Astrocyte (in vitro differentiated cells and primary cell): ENCODE data around the gene CGA. TPM values are rescaled to one million over a fixed set of nuclear protein-coding genes. Genes with fewer than 3 reads are reported as not detected.
A peak's percentile ranks its signal among the peaks of the same experiment; 100 is the strongest.

Experiments
- DNase-seq: peaks from one replicate; pipeline ENCODE4 v3.0.0-alpha.2; 2010; ENCODE audit warnings: low read depth
- FAIRE-seq: peaks from 2 replicates; lab custom pipeline; 2011; peaks lifted over from hg19 to GRCh38; lab: Jason Lieb, UNC
- H2AFZ ChIP-seq: 2 replicates; pipeline ENCODE4 v1.6.0; 2012; ENCODE audit warnings: low read depth, low read length, inconsistent platforms
- H3K27ac ChIP-seq: 2 replicates; pipeline ENCODE4 v1.5.1; 2011; ENCODE audit warnings: low read depth, low read length, inconsistent platforms
- H3K27me3 ChIP-seq: 2 replicates; pipeline ENCODE4 v1.6.0; 2011; ENCODE audit warnings: low read length, inconsistent platforms; ENCODE audit not compliant: insufficient read depth
- H3K36me3 ChIP-seq: 2 replicates; pipeline ENCODE4 v1.5.1; 2011; ENCODE audit warnings: low read length, inconsistent platforms; ENCODE audit not compliant: insufficient read depth
- H3K4me1 ChIP-seq: 2 replicates; pipeline ENCODE4 v1.5.1; 2011; ENCODE audit warnings: low read length, inconsistent platforms; ENCODE audit not compliant: insufficient read depth
- H3K4me2 ChIP-seq: 2 replicates; pipeline ENCODE4 v1.6.0; 2012; ENCODE audit warnings: low read length, inconsistent platforms
- H3K4me3 ChIP-seq: 2 replicates; pipeline ENCODE4 v1.5.1; 2011; ENCODE audit warnings: low read depth, mild to moderate bottlenecking, low read length, inconsistent platforms; ENCODE audit not compliant: insufficient read depth
- H3K79me2 ChIP-seq: 2 replicates; pipeline ENCODE4 v1.6.0; 2012; ENCODE audit warnings: mild to moderate bottlenecking, low read length, inconsistent platforms; ENCODE audit not compliant: insufficient read depth
- H3K9ac ChIP-seq: 2 replicates; pipeline ENCODE4 v1.6.0; 2012; ENCODE audit warnings: mild to moderate bottlenecking, low read length, inconsistent platforms
- H3K9me3 ChIP-seq: 2 replicates; pipeline ENCODE4 v1.5.1; 2012; ENCODE audit warnings: low read depth, mild to moderate bottlenecking, low read length, inconsistent platforms; ENCODE audit not compliant: insufficient read depth
- H4K20me1 ChIP-seq: 2 replicates; pipeline ENCODE4 v1.6.0; 2012; ENCODE audit warnings: low read length, inconsistent platforms; ENCODE audit not compliant: insufficient read depth
- H3K27ac Mint-ChIP-seq: one replicate; pipeline ENCODE4 v1.8.0; 2021; ENCODE audit warnings: mild to moderate bottlenecking, mixed read lengths; ENCODE audit not compliant: unreplicated experiment
- H3K27me3 Mint-ChIP-seq: one replicate; pipeline ENCODE4 v1.8.0; 2021; ENCODE audit warnings: low read depth, mixed read lengths; ENCODE audit not compliant: unreplicated experiment
- H3K36me3 Mint-ChIP-seq: one replicate; pipeline ENCODE4 v1.8.0; 2021; ENCODE audit warnings: low read depth, mixed read lengths; ENCODE audit not compliant: unreplicated experiment
- H3K4me1 Mint-ChIP-seq: one replicate; pipeline ENCODE4 v1.8.0; 2021; ENCODE audit warnings: low read depth, mixed read lengths; ENCODE audit not compliant: unreplicated experiment
- H3K4me3 Mint-ChIP-seq: one replicate; pipeline ENCODE4 v1.8.0; 2021; ENCODE audit warnings: mild to moderate bottlenecking, moderate library complexity, mixed read lengths; ENCODE audit not compliant: unreplicated experiment
- H3K9me3 Mint-ChIP-seq: one replicate; pipeline ENCODE4 v1.8.0; 2021; ENCODE audit warnings: mild to moderate bottlenecking, mixed read lengths; ENCODE audit not compliant: unreplicated experiment
- CTCF ChIP-seq: IDR thresholded peaks from 2 replicates; pipeline ENCODE4 v1.5.1; 2011; ENCODE audit warnings: low read depth, mild to moderate bottlenecking, inconsistent platforms, low read length, moderate library complexity; ENCODE audit not compliant: insufficient read depth
- EZH2 ChIP-seq: IDR thresholded peaks from 2 replicates; pipeline ENCODE4 v1.6.1; 2012; ENCODE audit warnings: mild to moderate bottlenecking, low read length, inconsistent platforms; ENCODE audit not compliant: insufficient read depth
- total RNA-seq: library from RNA; stranded (reverse); gene quantifications from 2 replicates; pipeline ENCODE4 v1.2.1, GENCODE V29; 2021

CGA gene
- total RNA-seq, 1 donor from 2014 or later, result 2.0 TPM

- Histone ChIP-seq H3K27me3 (no peaks in the 10 kb centered on the region), H3K36me3 (no peaks in the 10 kb centered on the region), H3K4me1 (no peaks in the 10 kb centered on the region), H3K9ac (no peak overlapping the region), H3K27ac (no peak overlapping the region), H3K4me2 (no peak overlapping the region), H3K9me3 (no peaks in the 10 kb centered on the region), H2AFZ (no peak overlapping the region), H3K4me3 (no peak overlapping the region), H4K20me1 (no peaks in the 10 kb centered on the region), H3K79me2 (no peaks in the 10 kb centered on the region)
- no peaks in the 10 kb centered on the region for H3K4me1 Mint-ChIP-seq
- H3K4me3 Mint-ChIP-seq, result no peak overlapping the region
- H3K9me3 Mint-ChIP-seq, result peaks cover 4% of the 10 kb centered on the region
- DNase-seq (no peak), FAIRE-seq (no peak)
- no peaks in the 10 kb centered on the region for H3K27me3 Mint-ChIP-seq
- no peak for TF ChIP-seq EZH2
- no peak for TF ChIP-seq CTCF
- H3K36me3 Mint-ChIP-seq, result no peaks in the 10 kb centered on the region
- H3K27ac Mint-ChIP-seq, result no peak overlapping the region
These were observed 31.6 kb upstream of the CGA start for GRCh38 chr6:87126501-87126900.

- no peaks in the 10 kb centered on the region for H3K36me3 Mint-ChIP-seq
- no peak for DNase-seq
- Histone ChIP-seq H3K36me3 (no peaks in the 10 kb centered on the region), H2AFZ (no peak overlapping the region), H3K27me3 (no peaks in the 10 kb centered on the region), H3K79me2 (no peaks in the 10 kb centered on the region), H4K20me1 (no peaks in the 10 kb centered on the region), H3K4me1 (no peaks in the 10 kb centered on the region), H3K9ac (no peak overlapping the region), H3K27ac (no peak overlapping the region), H3K4me3 (no peak overlapping the region), H3K4me2 (no peak overlapping the region), H3K9me3 (no peaks in the 10 kb centered on the region)
- FAIRE-seq, result no peak
- H3K27me3 Mint-ChIP-seq, result no peaks in the 10 kb centered on the region
- H3K4me3 Mint-ChIP-seq, result no peak overlapping the region
- peaks cover 5% of the 10 kb centered on the region for H3K9me3 Mint-ChIP-seq
- H3K4me1 Mint-ChIP-seq, result no peaks in the 10 kb centered on the region
- no peak overlapping the region for H3K27ac Mint-ChIP-seq
- TF ChIP-seq CTCF, result no peak
- no peak for TF ChIP-seq EZH2
These were observed 29.2 kb upstream of the CGA start for GRCh38 chr6:87124074-87124473.

GRCh38 chr6:87122477-87122876, 27.6 kb upstream of the CGA start:
- H3K27me3 Mint-ChIP-seq, result no peaks in the 10 kb centered on the region
- FAIRE-seq, result no peak
- H3K9ac ChIP-seq, result no peak overlapping the region
- no peaks in the 10 kb centered on the region for H3K79me2 ChIP-seq
- no peaks in the 10 kb centered on the region for H3K4me1 Mint-ChIP-seq
- H3K27ac Mint-ChIP-seq, result no peak overlapping the region
- no peaks in the 10 kb centered on the region for H3K27me3 ChIP-seq
- no peak for DNase-seq
- H3K4me1 ChIP-seq, result no peaks in the 10 kb centered on the region
- no peaks in the 10 kb centered on the region for H3K36me3 ChIP-seq
- H3K4me3 ChIP-seq, result no peak overlapping the region
- H3K4me3 Mint-ChIP-seq, result no peak overlapping the region
- H3K9me3 ChIP-seq, result no peaks in the 10 kb centered on the region
- no peaks in the 10 kb centered on the region for H4K20me1 ChIP-seq
- H2AFZ ChIP-seq, result no peak overlapping the region
- TF ChIP-seq EZH2 (no peak), CTCF (no peak)
- no peak overlapping the region for H3K27ac ChIP-seq
- peak overlapping the region; percentile 40 for H3K4me2 ChIP-seq
- H3K9me3 Mint-ChIP-seq, result peaks cover 5% of the 10 kb centered on the region
- no peaks in the 10 kb centered on the region for H3K36me3 Mint-ChIP-seq
